Measurements from ENCODE around the gene FNDC10. TPM values are rescaled to one million over a fixed set of nuclear protein-coding genes. Genes with fewer than 3 reads are reported as not detected.

FNDC10 gene
- total RNA-seq, 1 experiment from 2014 or later: not detected

DNA sequence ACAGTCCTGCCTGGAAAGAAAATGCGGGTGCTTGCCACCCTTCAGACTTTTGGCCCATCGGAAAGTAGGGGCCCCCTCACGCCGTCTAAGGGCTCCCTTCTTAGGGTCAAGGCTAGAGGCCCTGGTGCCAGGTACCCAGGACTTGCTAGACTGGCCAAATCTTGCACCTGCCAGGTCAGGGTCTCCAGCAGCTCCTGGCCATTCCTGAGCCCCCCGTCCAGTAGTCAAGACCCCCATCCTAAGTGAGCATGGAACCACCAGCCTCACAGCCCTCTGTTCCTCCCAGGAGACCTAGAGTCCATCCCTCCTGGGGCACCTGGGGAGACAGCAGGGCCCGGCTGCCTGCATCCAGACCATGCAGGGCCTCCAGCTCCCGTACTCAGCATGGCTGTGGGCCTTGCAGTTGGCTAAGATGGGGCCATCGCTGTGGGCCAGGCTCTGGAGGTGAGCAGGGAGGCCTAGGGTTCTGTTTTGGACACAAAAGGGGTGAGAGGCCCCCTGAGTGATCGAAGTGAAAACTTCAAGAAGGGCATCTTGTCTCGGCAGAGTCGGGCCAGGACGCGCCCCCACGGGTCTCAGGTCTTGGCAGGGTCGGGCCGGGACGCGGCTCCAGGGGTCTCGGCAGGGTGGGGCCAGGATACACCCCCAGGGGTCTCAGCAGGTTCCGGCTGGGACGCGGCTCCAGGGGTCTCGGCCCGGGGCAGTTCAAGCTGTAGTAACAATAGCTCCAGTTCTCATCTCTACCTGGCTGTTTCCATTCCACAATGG lies 5.9 kb downstream of the FNDC10 start:
- Histone ChIP-seq H3K27me3 (ENCODE audit: low read length) (no peaks in the 10 kb centered on the region), H3K27ac (ENCODE audit: low read length) (no peak overlapping the region), H2AFZ (ENCODE audit: low read length) (no peak overlapping the region), H3K79me2 (ENCODE audit: low read length) (no peaks in the 10 kb centered on the region), H3K4me3 (ENCODE audit: low read length) (no peak overlapping the region), H3K9ac (ENCODE audit: low read length) (no peak overlapping the region), H3K9me2 (replicated peaks; ENCODE audit: insufficient read depth, low read length) (no peaks in the 10 kb centered on the region), H4K20me1 (ENCODE audit: insufficient read depth, low read depth, low read length) (no peaks in the 10 kb centered on the region), H3K9me3 (ENCODE audit: low read length) (no peaks in the 10 kb centered on the region), H3K36me3 (ENCODE audit: insufficient read depth, low read length) (no peaks in the 10 kb centered on the region), H3K4me2 (ENCODE audit: low read depth, low read length, poor library complexity, severe bottlenecking) (no peak overlapping the region), H3K4me1 (ENCODE audit: low read length) (peaks cover 9% of the 10 kb centered on the region)
- no peak for DNase-seq

DNA sequence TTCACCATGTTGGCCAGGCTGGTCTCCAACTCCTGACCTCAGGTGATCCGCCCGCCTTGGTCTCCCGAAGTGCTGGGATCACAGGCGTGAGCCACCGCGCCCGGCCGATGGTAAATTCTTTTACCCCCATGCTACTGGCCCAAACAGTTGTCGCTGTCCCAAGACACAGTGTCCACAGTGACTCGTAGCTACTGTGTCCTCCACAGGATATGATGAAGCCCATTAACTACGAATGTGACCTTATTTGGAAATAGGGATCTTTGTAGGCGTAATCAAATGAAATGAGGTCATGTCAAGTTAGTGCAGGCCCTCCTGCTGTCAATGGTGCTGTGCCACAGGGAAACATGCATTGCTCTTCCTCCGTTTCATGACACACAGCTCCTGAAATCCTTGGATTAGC lies 8.5 kb downstream of the FNDC10 start:
- no peaks in the 10 kb centered on the region for H3K36me3 ChIP-seq (ENCODE audit: insufficient read depth, low read length)
- H3K9ac ChIP-seq (ENCODE audit: low read length): no peak overlapping the region
- no peaks in the 10 kb centered on the region for H4K20me1 ChIP-seq (ENCODE audit: insufficient read depth, low read depth, low read length)
- DNase-seq: no peak
- H3K79me2 ChIP-seq (ENCODE audit: low read length): no peaks in the 10 kb centered on the region
- H3K27ac ChIP-seq (ENCODE audit: low read length): no peak overlapping the region
- H2AFZ ChIP-seq (ENCODE audit: low read length): no peak overlapping the region
- H3K9me2 ChIP-seq (replicated peaks; ENCODE audit: insufficient read depth, low read length): no peaks in the 10 kb centered on the region
- H3K9me3 ChIP-seq (ENCODE audit: low read length): no peaks in the 10 kb centered on the region
- H3K4me1 ChIP-seq (ENCODE audit: low read length): no peaks in the 10 kb centered on the region
- H3K27me3 ChIP-seq (ENCODE audit: low read length): no peaks in the 10 kb centered on the region
- H3K4me3 ChIP-seq (ENCODE audit: low read length): no peak overlapping the region
- H3K4me2 ChIP-seq (ENCODE audit: low read depth, low read length, poor library complexity, severe bottlenecking): no peak overlapping the region

DNA sequence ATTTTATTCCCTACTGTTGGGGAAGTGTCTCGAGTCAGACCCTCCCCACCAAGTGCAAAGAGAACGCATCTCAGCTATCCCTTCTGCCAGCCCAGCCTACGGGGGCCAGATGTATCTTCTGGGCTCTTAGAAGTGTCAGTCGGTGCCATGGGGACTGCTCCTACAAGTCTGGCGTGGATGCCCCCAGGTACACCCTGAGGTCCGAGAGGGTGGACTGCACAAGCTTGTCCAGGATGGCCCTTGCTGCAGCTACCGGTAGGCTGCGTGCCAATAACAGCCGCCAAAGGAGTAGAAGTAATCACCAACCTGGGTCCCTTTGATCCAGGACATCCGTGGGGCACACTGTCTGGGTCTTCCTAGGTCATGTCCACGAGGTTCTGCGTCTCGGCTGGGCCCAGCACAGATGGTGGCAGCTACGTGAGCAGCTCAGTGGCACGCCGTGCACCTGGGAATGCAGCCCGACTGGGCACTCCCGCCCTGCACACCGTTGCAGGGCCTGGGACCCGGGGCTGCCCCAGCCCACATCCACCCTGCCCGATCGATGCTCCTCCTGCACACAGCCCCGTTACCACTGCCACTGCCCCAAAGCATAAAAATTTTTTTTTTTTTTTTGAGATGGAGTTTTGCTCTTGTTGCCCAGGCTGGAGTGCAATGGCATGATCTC lies 16.5 kb downstream of the FNDC10 start:
- Histone ChIP-seq H3K79me2 (ENCODE audit: low read length) (no peaks in the 10 kb centered on the region), H2AFZ (ENCODE audit: low read length) (no peak overlapping the region), H3K27me3 (ENCODE audit: low read length) (no peaks in the 10 kb centered on the region), H3K4me2 (ENCODE audit: low read depth, low read length, poor library complexity, severe bottlenecking) (no peak overlapping the region), H3K4me3 (ENCODE audit: low read length) (no peak overlapping the region), H3K9me2 (replicated peaks; ENCODE audit: insufficient read depth, low read length) (no peaks in the 10 kb centered on the region), H3K4me1 (ENCODE audit: low read length) (no peaks in the 10 kb centered on the region), H3K27ac (ENCODE audit: low read length) (no peak overlapping the region), H3K36me3 (ENCODE audit: insufficient read depth, low read length) (no peaks in the 10 kb centered on the region), H4K20me1 (ENCODE audit: insufficient read depth, low read depth, low read length) (no peaks in the 10 kb centered on the region), H3K9ac (ENCODE audit: low read length) (no peak overlapping the region), H3K9me3 (ENCODE audit: low read length) (no peaks in the 10 kb centered on the region)
- DNase-seq: no peak

- DNase-seq: no peak
- H3K4me2 ChIP-seq (ENCODE audit: low read depth, low read length, poor library complexity, severe bottlenecking): no peak overlapping the region
- H3K36me3 ChIP-seq (ENCODE audit: insufficient read depth, low read length): no peaks in the 10 kb centered on the region
- H3K9me3 ChIP-seq (ENCODE audit: low read length): no peaks in the 10 kb centered on the region
- H3K27ac ChIP-seq (ENCODE audit: low read length): no peak overlapping the region
- no peaks in the 10 kb centered on the region for H4K20me1 ChIP-seq (ENCODE audit: insufficient read depth, low read depth, low read length)
- H2AFZ ChIP-seq (ENCODE audit: low read length): no peak overlapping the region
- H3K9me2 ChIP-seq (replicated peaks; ENCODE audit: insufficient read depth, low read length): no peaks in the 10 kb centered on the region
- H3K4me3 ChIP-seq (ENCODE audit: low read length): no peak overlapping the region
- no peak overlapping the region for H3K9ac ChIP-seq (ENCODE audit: low read length)
- H3K79me2 ChIP-seq (ENCODE audit: low read length): no peaks in the 10 kb centered on the region
- no peaks in the 10 kb centered on the region for H3K27me3 ChIP-seq (ENCODE audit: low read length)
- H3K4me1 ChIP-seq (ENCODE audit: low read length): no peaks in the 10 kb centered on the region
Observed at GRCh38 chr1:1582585-1583346, 17.2 kb downstream of the FNDC10 start.

DNA sequence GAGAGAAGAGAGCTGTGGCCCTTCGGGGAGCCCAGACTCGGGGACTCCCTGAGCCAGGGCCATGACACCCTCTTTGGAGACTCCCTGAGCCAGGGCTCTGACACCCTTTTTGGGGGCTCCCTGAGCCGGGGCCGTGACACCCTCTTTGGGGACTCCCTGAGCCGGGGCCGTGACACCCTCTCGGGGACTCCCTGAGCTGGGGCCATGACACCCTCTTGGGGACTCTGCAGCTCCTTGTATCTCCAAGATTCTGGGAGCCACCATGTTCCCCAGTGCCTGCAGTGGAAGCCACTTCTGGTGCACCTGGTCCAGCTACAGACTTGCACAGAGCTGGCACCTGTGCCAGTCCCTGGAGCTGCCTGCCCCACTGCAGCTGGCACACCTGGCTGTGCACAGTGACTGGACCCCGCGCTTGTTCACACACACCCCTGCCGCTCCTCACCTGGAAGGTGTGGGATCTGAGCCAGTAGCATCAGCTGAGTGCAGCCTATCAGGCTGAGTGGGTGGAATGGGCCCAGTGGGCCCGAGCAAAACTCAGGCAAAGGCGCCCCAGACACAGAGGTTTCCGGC lies 21.5 kb downstream of the FNDC10 start:
- Histone ChIP-seq H3K4me3 (ENCODE audit: low read length) (no peak overlapping the region), H3K27me3 (ENCODE audit: low read length) (no peaks in the 10 kb centered on the region), H3K4me1 (ENCODE audit: low read length) (peaks cover 8% of the 10 kb centered on the region), H3K36me3 (ENCODE audit: insufficient read depth, low read length) (no peaks in the 10 kb centered on the region), H3K4me2 (ENCODE audit: low read depth, low read length, poor library complexity, severe bottlenecking) (no peak overlapping the region), H3K27ac (ENCODE audit: low read length) (no peak overlapping the region), H4K20me1 (ENCODE audit: insufficient read depth, low read depth, low read length) (0 out of 2 replicates have a peak, but pooled peaks cover 3% of the 10 kb centered on the region), H3K9me3 (ENCODE audit: low read length) (no peaks in the 10 kb centered on the region), H2AFZ (ENCODE audit: low read length) (no peak overlapping the region), H3K9me2 (replicated peaks; ENCODE audit: insufficient read depth, low read length) (no peaks in the 10 kb centered on the region), H3K79me2 (ENCODE audit: low read length) (peaks cover 9% of the 10 kb centered on the region), H3K9ac (ENCODE audit: low read length) (no peak overlapping the region)
- DNase-seq: no peak

GRCh38 chr1:1577367-1578011 lies 22.4 kb downstream of the FNDC10 start:
- Histone ChIP-seq H3K4me3 (ENCODE audit: low read length) (no peak overlapping the region), H3K27ac (ENCODE audit: low read length) (no peak overlapping the region), H3K27me3 (ENCODE audit: low read length) (no peaks in the 10 kb centered on the region), H3K4me2 (ENCODE audit: low read depth, low read length, poor library complexity, severe bottlenecking) (no peak overlapping the region), H3K79me2 (ENCODE audit: low read length) (peaks cover 19% of the 10 kb centered on the region), H4K20me1 (ENCODE audit: insufficient read depth, low read depth, low read length) (0 out of 2 replicates have a peak, but pooled peaks cover 4% of the 10 kb centered on the region), H3K4me1 (ENCODE audit: low read length) (peaks cover 16% of the 10 kb centered on the region), H3K9me3 (ENCODE audit: low read length) (no peaks in the 10 kb centered on the region), H2AFZ (ENCODE audit: low read length) (no peak overlapping the region; the same call in 1 of the 2 replicates), H3K36me3 (ENCODE audit: insufficient read depth, low read length) (no peaks in the 10 kb centered on the region), H3K9me2 (replicated peaks; ENCODE audit: insufficient read depth, low read length) (no peaks in the 10 kb centered on the region), H3K9ac (ENCODE audit: low read length) (no peak overlapping the region)
- DNase-seq: no peak

- Histone ChIP-seq H3K4me1 (ENCODE audit: low read length) (peaks cover 16% of the 10 kb centered on the region), H3K4me3 (ENCODE audit: low read length) (peak within 1 kb of the TSS; percentile 76)
Observed at GRCh38 chr1:1574721-1575537, 25.0 kb downstream of the FNDC10 start, which contains the start of gene SSU72. SSU72 (minus strand) TSS chr1:1574863; CDS start chr1:1574557, 306 bp downstream.

More at GRCh38 chr1:1574721-1575537, 25.0 kb downstream of the FNDC10 start, which contains the start of gene SSU72:
- Histone ChIP-seq H2AFZ (ENCODE audit: low read length) (peak within 1 kb of the TSS; percentile 77), H3K9me2 (replicated peaks; ENCODE audit: insufficient read depth, low read length) (no peaks in the 10 kb centered on the region), H3K9me3 (ENCODE audit: low read length) (no peaks in the 10 kb centered on the region), H3K4me2 (ENCODE audit: low read depth, low read length, poor library complexity, severe bottlenecking) (peak within 1 kb of the TSS; percentile 90), H3K27me3 (ENCODE audit: low read length) (no peaks in the 10 kb centered on the region), H3K36me3 (ENCODE audit: insufficient read depth, low read length) (peaks cover 4% of the 10 kb centered on the region; the same call in 1 of the 2 replicates), H3K79me2 (ENCODE audit: low read length) (peaks cover 42% of the 10 kb centered on the region), H3K27ac (ENCODE audit: low read length) (peak within 1 kb of the TSS; percentile 32; the same call in 1 of the 2 replicates), H4K20me1 (ENCODE audit: insufficient read depth, low read depth, low read length) (peaks cover 12% of the 10 kb centered on the region; the same call in 1 of the 2 replicates), H3K9ac (ENCODE audit: low read length) (peak within 1 kb of the TSS; percentile 97)
- peak; percentile 97 for DNase-seq
